ENCODE data around the gene LRP1B.

GRCh38 chr2:140972724-140973123 is 1158.1 kb downstream of the LRP1B start:
- TF ChIP-seq CTCF (IDR thresholded peaks at IDR 0.05; ENCODE audit: low read depth, low read length, missing input control), result no peak
- no peak for TF ChIP-seq SP1 (IDR thresholded peaks at IDR 0.05)
- no peak for TF ChIP-seq GABPA (IDR thresholded peaks at IDR 0.05 in 1 of 2, conservative IDR thresholded peaks at IDR 0.05 in 1 of 2)
- TF ChIP-seq REST (IDR thresholded peaks at IDR 0.05), result no peak
- no peak for TF ChIP-seq TAF1 (conservative IDR thresholded peaks at IDR 0.05)
- no peak for TF ChIP-seq RAD21 (IDR thresholded peaks at IDR 0.05)
